ENCODE results near the gene MDH2.

The MDH2 gene

GRCh38 chr7:76060842-76061241, 12.9 kb downstream of the MDH2 start:
- H3K56ac ChIP-seq (ENCODE audit: low read length) = no peak overlapping the region
- no peak overlapping the region for H3K27ac ChIP-seq (ENCODE audit: low read depth, low read length)
- no peak overlapping the region for H2BK5ac ChIP-seq (ENCODE audit: low read length)
- no peak overlapping the region for H3K4me2 ChIP-seq (ENCODE audit: low read length)
- no peak overlapping the region for H3K4me3 ChIP-seq (ENCODE audit: low read length)
- no peaks in the 10 kb centered on the region for H3K27me3 ChIP-seq (ENCODE audit: insufficient read depth, low read length, poor library complexity)
- no peak overlapping the region for H3K4ac ChIP-seq (ENCODE audit: low read depth, low read length)
- peaks cover 25% of the 10 kb centered on the region for H3K36me3 ChIP-seq (ENCODE audit: control insufficient read depth, insufficient read depth, low read length)
- H3K18ac ChIP-seq (ENCODE audit: low read length) = no peak overlapping the region
- no peaks in the 10 kb centered on the region for H3K4me1 ChIP-seq (ENCODE audit: control insufficient read depth, low read depth, low read length)
- H3K23ac ChIP-seq (ENCODE audit: low read length) = no peak overlapping the region
- no peak overlapping the region for H2BK120ac ChIP-seq (ENCODE audit: low read depth, low read length)
- no peak overlapping the region for H4K8ac ChIP-seq (ENCODE audit: low read depth, low read length)
- H2BK15ac ChIP-seq (replicated peaks; ENCODE audit: low read depth) = no peak overlapping the region
- no peaks in the 10 kb centered on the region for H3K79me2 ChIP-seq (ENCODE audit: control insufficient read depth, insufficient read depth, low read length)
- H3K9ac ChIP-seq (ENCODE audit: low read length) = no peak overlapping the region
- H4K5ac ChIP-seq (ENCODE audit: low read length) = no peak overlapping the region
- DNase-seq = no peak
- no peaks in the 10 kb centered on the region for H3K79me1 ChIP-seq (ENCODE audit: low read length)
- H2AK5ac ChIP-seq (ENCODE audit: low read length) = no peak overlapping the region
- WGBS (ENCODE audit: extremely low coverage, insufficient coverage, low lambda C conversion rate) = no CpG with 5 or more reads among the region's 6 CpGs

GRCh38 chr7:76062254-76062653, 14.3 kb downstream of the MDH2 start:
- Histone ChIP-seq H3K4me1 (ENCODE audit: control insufficient read depth, low read depth, low read length) (no peaks in the 10 kb centered on the region), H2BK120ac (ENCODE audit: low read depth, low read length) (no peak overlapping the region), H4K5ac (ENCODE audit: low read length) (no peak overlapping the region), H3K79me2 (ENCODE audit: control insufficient read depth, insufficient read depth, low read length) (no peaks in the 10 kb centered on the region), H2BK15ac (replicated peaks; ENCODE audit: low read depth) (no peak overlapping the region), H3K4ac (ENCODE audit: low read depth, low read length) (no peak overlapping the region), H3K9ac (ENCODE audit: low read length) (no peak overlapping the region), H2AK5ac (ENCODE audit: low read length) (no peak overlapping the region), H3K4me3 (ENCODE audit: low read length) (no peak overlapping the region), H3K27me3 (ENCODE audit: insufficient read depth, low read length, poor library complexity) (no peaks in the 10 kb centered on the region), H3K18ac (ENCODE audit: low read length) (no peak overlapping the region), H3K56ac (ENCODE audit: low read length) (no peak overlapping the region), H4K8ac (ENCODE audit: low read depth, low read length) (no peak overlapping the region), H3K4me2 (ENCODE audit: low read length) (no peak overlapping the region), H2BK5ac (ENCODE audit: low read length) (no peak overlapping the region), H3K36me3 (ENCODE audit: control insufficient read depth, insufficient read depth, low read length) (peaks cover 25% of the 10 kb centered on the region), H3K79me1 (ENCODE audit: low read length) (no peaks in the 10 kb centered on the region), H3K23ac (ENCODE audit: low read length) (no peak overlapping the region), H3K27ac (ENCODE audit: low read depth, low read length) (no peak overlapping the region)
- WGBS (ENCODE audit: extremely low coverage, insufficient coverage, low lambda C conversion rate) = no CpG with 5 or more reads among the region's 15 CpGs
- DNase-seq = no peak

- no peaks in the 10 kb centered on the region for H3K27me3 ChIP-seq (ENCODE audit: insufficient read depth, low read length, poor library complexity)
- no peaks in the 10 kb centered on the region for H3K4me1 ChIP-seq (ENCODE audit: control insufficient read depth, low read depth, low read length)
- no peak overlapping the region for H2BK120ac ChIP-seq (ENCODE audit: low read depth, low read length)
- H3K9ac ChIP-seq (ENCODE audit: low read length) = no peak overlapping the region
- H3K79me2 ChIP-seq (ENCODE audit: control insufficient read depth, insufficient read depth, low read length) = no peaks in the 10 kb centered on the region
- H2AK5ac ChIP-seq (ENCODE audit: low read length) = no peak overlapping the region
- H3K27ac ChIP-seq (ENCODE audit: low read depth, low read length) = no peak overlapping the region
- no peak overlapping the region for H2BK15ac ChIP-seq (replicated peaks; ENCODE audit: low read depth)
- H4K5ac ChIP-seq (ENCODE audit: low read length) = no peak overlapping the region
- no peak overlapping the region for H3K56ac ChIP-seq (ENCODE audit: low read length)
- H3K18ac ChIP-seq (ENCODE audit: low read length) = no peak overlapping the region
- H3K36me3 ChIP-seq (ENCODE audit: control insufficient read depth, insufficient read depth, low read length) = peaks cover 24% of the 10 kb centered on the region
- no peak overlapping the region for H2BK5ac ChIP-seq (ENCODE audit: low read length)
- H3K4me3 ChIP-seq (ENCODE audit: low read length) = no peak overlapping the region
- no peak overlapping the region for H3K23ac ChIP-seq (ENCODE audit: low read length)
- WGBS (ENCODE audit: extremely low coverage, insufficient coverage, low lambda C conversion rate) = no CpG with 5 or more reads among the region's 10 CpGs
- no peak overlapping the region for H4K8ac ChIP-seq (ENCODE audit: low read depth, low read length)
- no peaks in the 10 kb centered on the region for H3K79me1 ChIP-seq (ENCODE audit: low read length)
- H3K4me2 ChIP-seq (ENCODE audit: low read length) = no peak overlapping the region
- no peak overlapping the region for H3K4ac ChIP-seq (ENCODE audit: low read depth, low read length)
- no peak for DNase-seq
Observed at GRCh38 chr7:76063114-76063513, 15.2 kb downstream of the MDH2 start.

GRCh38 chr7:76063525-76063924, 15.6 kb downstream of the MDH2 start:
- Histone ChIP-seq H3K56ac (ENCODE audit: low read length) (no peak overlapping the region), H3K4me1 (ENCODE audit: control insufficient read depth, low read depth, low read length) (no peaks in the 10 kb centered on the region), H4K8ac (ENCODE audit: low read depth, low read length) (no peak overlapping the region), H2BK5ac (ENCODE audit: low read length) (no peak overlapping the region), H3K9ac (ENCODE audit: low read length) (no peak overlapping the region), H2BK120ac (ENCODE audit: low read depth, low read length) (no peak overlapping the region), H3K4ac (ENCODE audit: low read depth, low read length) (no peak overlapping the region), H3K79me2 (ENCODE audit: control insufficient read depth, insufficient read depth, low read length) (no peaks in the 10 kb centered on the region), H4K5ac (ENCODE audit: low read length) (no peak overlapping the region), H3K36me3 (ENCODE audit: control insufficient read depth, insufficient read depth, low read length) (peaks cover 24% of the 10 kb centered on the region), H3K4me3 (ENCODE audit: low read length) (no peak overlapping the region), H3K4me2 (ENCODE audit: low read length) (no peak overlapping the region), H3K79me1 (ENCODE audit: low read length) (no peaks in the 10 kb centered on the region), H3K18ac (ENCODE audit: low read length) (no peak overlapping the region), H3K27me3 (ENCODE audit: insufficient read depth, low read length, poor library complexity) (no peaks in the 10 kb centered on the region), H3K23ac (ENCODE audit: low read length) (no peak overlapping the region), H3K27ac (ENCODE audit: low read depth, low read length) (no peak overlapping the region), H2BK15ac (replicated peaks; ENCODE audit: low read depth) (no peak overlapping the region), H2AK5ac (ENCODE audit: low read length) (no peak overlapping the region)
- WGBS (ENCODE audit: extremely low coverage, insufficient coverage, low lambda C conversion rate) = no CpG with 5 or more reads among the region's 14 CpGs
- DNase-seq = no peak

- Histone ChIP-seq H3K4me1 (ENCODE audit: control insufficient read depth, low read depth, low read length) (no peaks in the 10 kb centered on the region), H3K56ac (ENCODE audit: low read length) (no peak overlapping the region), H4K8ac (ENCODE audit: low read depth, low read length) (no peak overlapping the region), H3K23ac (ENCODE audit: low read length) (no peak overlapping the region), H3K27ac (ENCODE audit: low read depth, low read length) (no peak overlapping the region), H2BK5ac (ENCODE audit: low read length) (no peak overlapping the region), H3K4ac (ENCODE audit: low read depth, low read length) (no peak overlapping the region), H3K9ac (ENCODE audit: low read length) (no peak overlapping the region), H3K18ac (ENCODE audit: low read length) (no peak overlapping the region), H3K27me3 (ENCODE audit: insufficient read depth, low read length, poor library complexity) (no peaks in the 10 kb centered on the region), H2BK15ac (replicated peaks; ENCODE audit: low read depth) (no peak overlapping the region), H3K36me3 (ENCODE audit: control insufficient read depth, insufficient read depth, low read length) (peaks cover 21% of the 10 kb centered on the region), H2AK5ac (ENCODE audit: low read length) (no peak overlapping the region), H3K4me3 (ENCODE audit: low read length) (no peak overlapping the region), H3K79me2 (ENCODE audit: control insufficient read depth, insufficient read depth, low read length) (no peaks in the 10 kb centered on the region), H3K4me2 (ENCODE audit: low read length) (no peak overlapping the region), H3K79me1 (ENCODE audit: low read length) (no peaks in the 10 kb centered on the region), H2BK120ac (ENCODE audit: low read depth, low read length) (no peak overlapping the region), H4K5ac (ENCODE audit: low read length) (no peak overlapping the region)
- DNase-seq = no peak
- no CpG with 5 or more reads among the region's 24 CpGs for WGBS (ENCODE audit: extremely low coverage, insufficient coverage, low lambda C conversion rate)
Observed at GRCh38 chr7:76064208-76064970, 16.5 kb downstream of the MDH2 start.
